Sigmoid colon (tissue), 7 donors: ENCODE results near the gene MACIR. TPM values are rescaled to one million over a fixed set of nuclear protein-coding genes. Genes with fewer than 3 reads are reported as not detected.

Experiments
- DNase-seq: peaks from one replicate; pipeline ENCODE4 v3.0.0-alpha.2; 2019
- H3K27ac ChIP-seq, 4 donors: fragments of 200-600 bp; sonication (generic); one replicate each; pipeline ENCODE4 v1.5.1; 2016 to 2019; ENCODE audit warnings: mild to moderate bottlenecking in 1 of 4
- H3K27me3 ChIP-seq, 3 donors: fragments of 200-600 bp; sonication (generic); one replicate each; pipeline ENCODE4 v1.5.1; 2019; ENCODE audit warnings: mild to moderate bottlenecking in 1 of 3
- H3K36me3 ChIP-seq, 4 donors: fragments of 200-600 bp; sonication (generic); one replicate each; pipeline ENCODE4 v1.5.1; 2016 to 2019
- H3K4me1 ChIP-seq, 4 donors: fragments of 200-600 bp; sonication (generic); one replicate each; pipeline ENCODE4 v1.5.1; 2017 to 2019
- H3K4me3 ChIP-seq, 4 donors: fragments of 200-600 bp; sonication (generic); one replicate each; pipeline ENCODE4 v1.5.1; 2017 to 2019; ENCODE audit warnings: mild to moderate bottlenecking in 2 of 4, moderate library complexity in 1 of 4
- H3K9me3 ChIP-seq, 4 donors: fragments of 200-600 bp in 3 of 4; sonication (generic) in 3 of 4; one replicate each; pipeline versions ENCODE4 v1.5.1 to v1.6.1; 2013 to 2019
- EP300 ChIP-seq, 4 donors: sonication (generic); formaldehyde crosslinking; IDR thresholded peaks; one replicate each; pipeline ENCODE4 v1.6.1; 2017; ENCODE audit warnings: antibody characterized with exemption in 4 of 4
- POLR2A ChIP-seq, 2 donors: fragments of 450-650 bp; IDR thresholded peaks; one replicate each; pipeline ENCODE4 v1.6.1; 2016; ENCODE audit warnings: antibody characterized with exemption in 2 of 2, mild to moderate bottlenecking in 2 of 2, moderate library complexity in 2 of 2
- POLR2AphosphoS5 ChIP-seq, 4 donors: sonication (generic); formaldehyde crosslinking; IDR thresholded peaks; one replicate each; pipeline ENCODE4 v1.6.1; 2017; ENCODE audit warnings: antibody characterized with exemption in 4 of 4
- WGBS, 2 donors: extraction: QIAGEN DNeasy Blood & Tissue Kit; methylation state at CpG; one replicate each; pipeline ENCODE4 v1.1.7; 2013; 5-methylcytosine and 5-hydroxymethylcytosine counted together
- intact Hi-C: fragments of 100-400 bp; cut with DNase I; formaldehyde crosslinking; loops from one replicate; pipeline ENCODE4 v1.15.1; 2023
- polyA plus RNA-seq, 3 donors: library from polyadenylated mRNA; stranded (reverse); fragments of 200-250 nt; gene quantifications; one replicate each; pipeline ENCODE4 v1.2.3, GENCODE V29; 2013
- total RNA-seq, 4 donors: library from RNA; depleted of rRNA; stranded (reverse); fragments of >200 nt; gene quantifications; one replicate each; pipeline ENCODE4 v1.1.0, GENCODE V29; 2016
- TF ChIP-seq, protein P1 (sequence below), 4 experiments: fragments of 450-650 bp in 3 of 4; fragments of 200-600 bp in 1 of 4; IDR thresholded peaks; one replicate each; pipeline ENCODE4 v1.5.1; 2016 to 2019; ENCODE audit warnings: antibody characterized with exemption in 4 of 4, mild to moderate bottlenecking in 3 of 4, moderate library complexity in 2 of 4
- donor health status: healthy with polysubstance abuse.
- donor health status: Bipolar disorder and iron deficiency.
- donor health status: healthy.

MACIR gene
- total and polyA plus RNA-seq, 7 donors: 2.6 to 74.9 (median 9.3) TPM

DNA sequence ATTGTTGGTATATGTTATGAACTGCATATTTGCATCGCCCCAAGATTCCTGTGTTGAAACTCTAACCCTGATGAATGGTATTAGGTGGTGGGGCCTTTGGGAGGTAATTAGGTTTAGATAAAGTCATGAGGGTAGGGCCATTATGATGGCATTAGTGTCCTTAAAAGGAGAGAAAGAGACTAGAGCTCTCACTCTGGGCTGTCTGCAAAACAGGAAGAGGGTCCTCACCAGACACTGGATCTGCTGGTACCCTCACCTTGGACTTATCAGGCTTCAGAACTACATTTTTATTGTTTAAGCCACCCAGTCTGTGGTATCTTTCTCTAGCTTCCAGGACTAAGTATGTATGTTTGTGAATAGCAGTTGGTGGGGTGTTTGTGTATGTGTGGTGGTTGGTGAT is 68.9 kb downstream of the MACIR start:
- Histone ChIP-seq H3K36me3 (no peaks in the 10 kb centered on the region), H3K9me3 (no peaks in the 10 kb centered on the region), H3K4me1 (no peaks in the 10 kb centered on the region), H3K4me3 (no peak overlapping the region), H3K27me3 (no peaks in the 10 kb centered on the region), H3K27ac (no peak overlapping the region)
- intact Hi-C loops: no loop called here
- TF ChIP-seq POLR2A (IDR thresholded peaks at IDR 0.05) (no peak), POLR2AphosphoS5 (IDR thresholded peaks at IDR 0.05) (no peak), EP300 (IDR thresholded peaks at IDR 0.05) (no peak)
- TF ChIP-seq, protein P1, sequence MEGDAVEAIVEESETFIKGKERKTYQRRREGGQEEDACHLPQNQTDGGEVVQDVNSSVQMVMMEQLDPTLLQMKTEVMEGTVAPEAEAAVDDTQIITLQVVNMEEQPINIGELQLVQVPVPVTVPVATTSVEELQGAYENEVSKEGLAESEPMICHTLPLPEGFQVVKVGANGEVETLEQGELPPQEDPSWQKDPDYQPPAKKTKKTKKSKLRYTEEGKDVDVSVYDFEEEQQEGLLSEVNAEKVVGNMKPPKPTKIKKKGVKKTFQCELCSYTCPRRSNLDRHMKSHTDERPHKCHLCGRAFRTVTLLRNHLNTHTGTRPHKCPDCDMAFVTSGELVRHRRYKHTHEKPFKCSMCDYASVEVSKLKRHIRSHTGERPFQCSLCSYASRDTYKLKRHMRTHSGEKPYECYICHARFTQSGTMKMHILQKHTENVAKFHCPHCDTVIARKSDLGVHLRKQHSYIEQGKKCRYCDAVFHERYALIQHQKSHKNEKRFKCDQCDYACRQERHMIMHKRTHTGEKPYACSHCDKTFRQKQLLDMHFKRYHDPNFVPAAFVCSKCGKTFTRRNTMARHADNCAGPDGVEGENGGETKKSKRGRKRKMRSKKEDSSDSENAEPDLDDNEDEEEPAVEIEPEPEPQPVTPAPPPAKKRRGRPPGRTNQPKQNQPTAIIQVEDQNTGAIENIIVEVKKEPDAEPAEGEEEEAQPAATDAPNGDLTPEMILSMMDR (IDR thresholded peaks at IDR 0.05): no peak
- WGBS, 2 donors: 90 to 97% methylated on average over 1 of the region's 1 CpG
- no peak for DNase-seq

DNA sequence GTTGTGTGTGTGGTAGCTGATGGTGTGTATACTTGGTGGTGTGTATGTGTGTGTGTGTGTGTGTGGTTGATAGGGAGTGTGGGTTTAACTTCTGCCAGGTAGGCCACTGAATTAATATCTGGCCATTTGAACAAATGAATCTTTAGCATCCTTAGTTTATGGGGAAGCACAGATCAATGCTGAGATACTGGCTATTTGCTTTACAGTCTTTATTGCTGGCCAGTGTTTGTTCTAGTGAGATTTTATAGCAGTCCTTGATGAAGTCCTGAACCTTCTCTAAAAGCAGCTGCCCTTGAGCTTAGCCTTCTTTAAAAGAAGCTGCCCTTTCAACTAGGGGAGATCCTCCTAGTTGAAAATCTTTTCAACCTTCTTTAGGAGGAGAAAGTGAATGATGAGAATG is 69.3 kb downstream of the MACIR start:
- H3K27me3 ChIP-seq: no peaks in the 10 kb centered on the region
- no peak overlapping the region for H3K4me3 ChIP-seq
- intact Hi-C loops: no loop called here
- H3K4me1 ChIP-seq: no peaks in the 10 kb centered on the region
- no peaks in the 10 kb centered on the region for H3K36me3 ChIP-seq
- H3K9me3 ChIP-seq: no peaks in the 10 kb centered on the region
- no peak for TF ChIP-seq EP300 (IDR thresholded peaks at IDR 0.05)
- no peak for TF ChIP-seq POLR2A (IDR thresholded peaks at IDR 0.05)
- TF ChIP-seq, protein P1 (IDR thresholded peaks at IDR 0.05): no peak
- TF ChIP-seq POLR2AphosphoS5 (IDR thresholded peaks at IDR 0.05): no peak
- no peak for DNase-seq
- H3K27ac ChIP-seq: no peak overlapping the region

Other genes with a start within 250 kb of the MACIR start
- gene GIN1, start 138.6 kb upstream of the MACIR start, total RNA-seq: 10 to 100 TPM in 2 of 4 donors, 1 to 10 TPM in 2; 7.8 to 14.6 (median 9.9) TPM
- gene GIN1, start 138.6 kb upstream of the MACIR start, polyA plus RNA-seq: 1 to 10 TPM; 3.0 to 4.0 (median 3.0) TPM
- gene PPIP5K2, start 138.5 kb upstream of the MACIR start, total RNA-seq: 10 to 100 TPM; 22.8 to 34.1 (median 28.5) TPM
- 10 to 100 TPM; 20.4 to 22.7 (median 22.5) TPM for gene PPIP5K2, start 138.5 kb upstream of the MACIR start, polyA plus RNA-seq